GM19025 (cell line): ENCODE results near the gene DNAJA3.

Experiments
- ATAC-seq: cut with Tn5 transposase; IDR thresholded peaks from one replicate; pipeline ENCODE4 v1.9.1; 2021; ENCODE audit warnings: mild to moderate bottlenecking, low read depth, moderate library complexity; ENCODE audit not compliant: unreplicated experiment

Gene DNAJA3

DNA sequence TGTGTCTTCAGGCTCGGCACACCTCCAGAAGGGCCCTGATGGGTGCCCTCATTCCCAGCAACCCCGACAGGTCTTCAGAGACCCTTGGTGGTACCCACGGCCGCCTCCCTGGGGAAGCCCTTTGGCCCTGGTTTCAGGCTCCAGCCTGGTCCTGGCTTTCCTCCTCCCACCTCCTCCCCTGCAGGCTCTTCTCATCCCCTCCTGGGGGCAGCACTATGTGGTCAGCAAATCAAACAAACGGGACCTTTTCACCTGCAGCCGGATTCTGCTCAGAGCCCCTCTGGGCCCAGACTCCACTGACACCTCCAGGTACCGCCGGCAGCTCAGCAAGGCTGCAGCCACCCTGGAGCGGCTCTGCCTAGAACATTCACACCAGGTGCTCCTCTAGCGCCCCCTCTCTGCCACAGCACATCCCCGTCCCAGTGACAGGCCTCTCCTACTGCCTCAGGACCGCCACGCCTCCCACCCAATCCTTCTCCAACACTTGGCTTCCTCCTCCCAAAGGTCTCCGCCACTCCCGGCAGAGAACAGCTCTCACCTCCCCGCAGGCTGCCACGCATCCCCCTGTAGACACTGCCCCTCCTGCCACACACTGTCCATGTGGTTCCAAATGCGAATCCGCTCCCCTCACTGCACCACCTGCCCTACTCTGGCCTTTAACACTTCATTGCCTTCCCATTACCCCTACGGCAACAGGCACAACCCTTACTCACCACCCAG lies 21.3 kb upstream of the DNAJA3 start:
- ATAC-seq, result no peak

DNA sequence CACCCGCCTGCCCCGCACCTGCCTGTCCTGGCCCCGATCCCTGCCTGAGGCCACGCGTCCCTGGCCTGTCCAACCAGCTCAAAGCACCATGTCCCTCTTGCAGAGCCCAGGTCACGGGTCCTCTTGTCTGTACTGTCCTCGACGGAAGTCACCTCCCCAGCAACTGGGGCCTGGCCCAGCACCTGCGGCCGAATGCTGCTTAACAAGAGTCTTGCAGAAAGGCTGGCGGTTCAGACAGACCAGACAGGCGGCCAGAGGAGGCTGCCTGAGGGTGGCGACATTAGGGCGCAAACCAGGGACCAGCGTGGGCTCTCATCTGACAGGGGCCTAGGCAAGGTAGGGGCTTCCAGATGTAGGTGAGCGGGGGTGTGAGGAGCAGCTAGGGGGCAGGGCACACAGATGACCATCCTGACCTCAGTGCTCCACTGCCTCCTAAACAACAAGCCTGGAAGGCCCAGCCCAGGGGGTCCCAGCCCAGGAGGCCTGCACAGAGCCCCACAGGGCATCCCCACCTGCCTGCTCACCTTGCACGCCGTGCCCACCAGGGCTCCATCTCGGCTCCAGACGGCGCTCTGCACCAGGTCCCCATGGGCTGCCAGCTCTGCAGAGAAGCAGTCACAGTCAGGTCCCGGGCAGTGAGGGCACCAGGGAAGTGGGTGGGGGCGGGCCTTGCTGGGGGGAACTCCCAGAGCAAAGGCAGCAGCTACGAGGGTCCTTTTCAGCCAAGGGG lies 20.5 kb upstream of the DNAJA3 start:
- ATAC-seq, result no peak

DNA sequence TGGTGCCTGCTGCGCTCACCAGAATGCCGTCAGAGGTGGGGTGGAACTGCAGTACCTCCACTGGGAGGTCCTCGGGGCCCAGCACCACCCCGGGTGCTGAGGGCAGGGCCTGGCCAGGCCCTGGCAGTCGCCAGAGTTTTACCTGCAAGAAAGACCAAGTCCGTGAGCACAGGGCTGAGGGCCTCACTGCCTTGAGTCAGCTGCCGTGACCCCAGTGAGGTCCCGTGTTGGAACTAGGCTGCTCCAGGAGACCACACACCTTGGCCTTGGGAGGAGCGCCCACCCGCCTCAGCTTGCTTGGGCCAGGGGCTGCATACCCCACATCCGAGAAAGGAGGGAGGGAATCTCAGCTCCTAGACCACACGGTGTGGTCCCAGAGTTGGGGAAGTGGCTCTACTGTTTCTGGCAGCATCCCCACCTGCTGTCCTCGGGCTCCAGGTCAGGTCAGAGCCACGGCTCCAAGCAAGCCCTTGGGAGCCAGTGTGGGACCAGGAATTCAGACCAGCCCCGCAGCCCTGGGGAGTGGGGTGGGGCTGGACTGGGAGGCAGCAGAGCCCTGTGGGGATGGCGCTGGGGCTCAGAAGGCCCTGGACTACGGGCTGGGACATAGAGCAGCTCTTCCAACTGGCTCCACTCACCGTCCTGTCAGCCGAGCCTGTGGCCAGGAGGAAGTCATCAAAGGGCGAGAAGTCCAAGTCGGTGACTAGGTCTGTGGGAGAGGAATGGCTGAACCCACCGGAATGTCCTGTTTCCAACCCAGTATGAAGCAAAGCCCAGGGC lies 17.9 kb upstream of the DNAJA3 start:
- no peak for ATAC-seq

DNA sequence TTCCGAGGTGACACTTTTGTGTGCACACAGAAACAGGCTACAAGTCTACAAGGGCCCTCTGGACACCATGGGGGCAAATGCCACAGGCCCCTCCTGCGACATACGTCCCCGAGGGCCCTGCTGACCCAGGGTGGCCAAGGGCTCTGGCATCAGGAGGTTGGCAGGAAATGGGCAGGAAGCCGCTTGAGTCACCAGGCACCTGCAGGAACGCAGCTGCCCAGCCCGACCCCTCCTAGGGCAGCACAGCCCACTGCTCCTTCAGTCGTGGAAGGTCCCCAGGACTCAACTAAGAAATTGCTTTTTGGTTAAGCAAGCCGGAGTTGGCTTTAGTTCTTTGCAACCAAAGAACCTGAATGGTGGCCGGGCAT lies 17.4 kb upstream of the DNAJA3 start:
- ATAC-seq, result no peak

DNA sequence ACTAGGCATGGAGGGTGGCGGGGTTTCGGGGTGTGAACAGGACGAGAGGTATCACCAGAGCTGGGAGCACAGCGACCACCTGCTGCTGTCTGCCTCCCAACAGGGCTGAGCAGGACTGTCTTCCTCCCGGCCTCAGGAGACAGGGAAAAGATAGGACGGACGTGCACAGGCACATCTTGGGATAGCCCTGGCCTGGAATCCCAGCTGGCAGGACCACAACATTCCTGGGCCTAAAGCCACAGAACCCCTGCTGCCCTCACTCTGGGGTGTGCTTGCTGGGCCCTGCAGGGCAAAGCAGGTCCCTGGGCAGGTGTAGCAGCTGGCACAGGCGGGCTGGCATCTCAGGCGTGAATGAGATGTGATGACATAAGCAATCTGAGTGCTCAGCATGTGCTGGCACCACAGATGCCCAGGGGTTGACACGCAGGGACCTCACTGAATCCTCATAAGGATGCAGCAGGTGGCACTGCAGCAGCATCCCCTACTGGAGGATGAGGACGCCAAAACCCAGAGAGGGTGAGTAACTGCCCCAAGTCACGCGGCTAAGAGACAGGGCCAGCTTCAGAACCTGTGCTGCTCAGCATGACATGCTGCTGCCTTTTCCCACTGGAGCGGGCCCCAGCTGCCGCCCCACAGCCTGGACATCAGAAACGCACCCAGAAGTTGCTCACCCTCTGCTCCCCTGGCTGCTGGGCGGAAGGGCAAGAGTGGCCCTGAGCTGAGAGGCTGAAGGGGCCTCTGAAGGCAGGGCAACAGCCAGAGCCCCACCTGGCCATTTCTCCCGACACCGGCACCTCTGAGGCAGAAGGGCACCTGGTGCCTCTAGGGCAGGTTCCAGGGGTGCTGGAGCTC lies 16.4 kb upstream of the DNAJA3 start:
- no peak for ATAC-seq

DNA sequence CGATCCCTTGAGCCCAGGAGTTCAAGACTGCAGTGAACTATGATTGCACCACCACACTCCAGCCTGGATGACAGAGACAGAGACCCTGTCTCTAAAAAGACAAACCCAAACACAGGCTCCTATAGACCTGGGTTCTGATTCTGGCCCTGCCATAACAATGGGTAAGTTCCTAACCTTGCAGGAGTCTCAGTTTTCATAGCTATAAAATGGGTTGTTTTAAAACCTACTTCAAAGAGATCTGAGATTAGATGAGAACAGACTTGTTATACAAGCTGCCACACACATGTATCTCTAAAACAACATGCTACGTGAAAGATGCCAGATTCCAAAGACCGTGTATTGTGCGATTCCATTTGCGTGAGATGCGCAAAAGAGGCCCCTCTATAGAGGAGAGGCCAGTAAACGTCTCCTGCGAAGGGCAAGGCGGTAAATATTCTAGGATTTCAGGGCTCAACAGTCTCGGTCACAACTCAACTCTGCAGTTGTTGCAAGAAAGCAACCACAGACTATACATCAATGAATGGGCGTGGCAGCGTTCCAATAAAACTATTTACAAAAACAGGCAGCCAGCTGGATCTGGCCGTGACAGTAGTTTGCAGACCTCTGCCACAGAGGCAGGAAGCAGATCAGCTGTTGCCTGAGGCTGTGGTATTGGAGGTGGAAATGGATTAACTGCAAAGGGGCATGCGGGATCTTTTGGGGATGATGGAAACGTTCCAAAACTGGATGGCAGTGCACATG lies 15.2 kb upstream of the DNAJA3 start:
- no peak for ATAC-seq

DNA sequence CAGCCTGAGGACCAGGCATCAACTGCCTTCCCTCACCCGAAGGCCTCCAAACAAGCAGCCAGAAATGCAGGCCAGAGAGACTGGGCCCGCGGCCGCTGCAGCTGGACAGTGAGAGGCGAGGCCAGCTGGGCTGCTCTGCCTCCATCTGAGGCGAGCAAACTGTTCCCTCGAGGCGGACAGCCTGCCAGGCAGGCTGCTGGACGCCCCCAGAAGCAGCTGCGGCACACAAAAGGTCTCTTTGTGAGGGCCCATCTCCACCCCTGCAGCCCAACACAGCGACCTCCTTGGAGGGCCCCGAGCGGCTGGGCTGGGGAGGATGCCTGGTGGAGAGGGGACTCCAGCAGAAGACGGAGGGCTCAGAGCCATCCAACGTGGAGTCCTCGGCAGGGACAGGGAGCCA lies 14.0 kb upstream of the DNAJA3 start:
- ATAC-seq, result no peak

DNA sequence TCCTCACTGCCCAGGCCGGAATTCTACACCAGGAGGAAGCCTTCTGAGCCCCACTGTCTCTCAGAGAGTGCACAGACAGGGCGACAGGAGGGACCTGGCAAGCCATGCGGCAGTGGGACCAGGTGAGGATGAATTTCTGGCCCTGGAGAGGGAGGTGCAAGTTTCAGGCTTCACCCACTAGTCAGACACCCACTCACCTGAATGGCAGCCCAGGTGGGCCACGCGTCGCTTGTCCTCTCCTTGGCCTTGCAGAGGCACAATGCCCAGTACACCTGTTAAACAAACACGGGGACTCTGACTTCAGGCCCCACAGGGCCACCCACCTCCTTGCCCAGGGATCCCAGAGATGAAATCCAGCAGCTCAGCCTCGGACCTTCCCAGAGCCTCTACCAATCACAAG lies 13.5 kb upstream of the DNAJA3 start:
- ATAC-seq, result no peak

DNA sequence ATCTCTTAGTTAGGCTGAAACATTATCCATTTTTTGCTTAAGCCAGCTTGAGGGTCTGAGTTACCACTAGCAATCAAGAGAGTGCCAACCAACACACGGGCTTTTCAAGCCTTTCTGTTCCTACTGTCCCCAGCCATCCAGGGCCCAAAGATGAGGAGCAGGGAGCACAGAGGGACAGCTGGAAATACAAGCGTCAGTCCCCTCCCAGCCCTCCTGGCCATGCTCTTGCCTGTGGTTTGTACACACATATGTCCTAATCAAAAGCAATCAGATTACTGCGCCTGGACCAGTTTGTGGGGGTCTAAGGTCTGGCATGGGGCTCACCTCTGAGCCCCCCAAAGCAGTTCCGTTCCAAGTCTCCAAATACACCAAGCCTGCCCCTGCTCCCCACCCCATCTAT lies 12.8 kb upstream of the DNAJA3 start:
- no peak for ATAC-seq

DNA sequence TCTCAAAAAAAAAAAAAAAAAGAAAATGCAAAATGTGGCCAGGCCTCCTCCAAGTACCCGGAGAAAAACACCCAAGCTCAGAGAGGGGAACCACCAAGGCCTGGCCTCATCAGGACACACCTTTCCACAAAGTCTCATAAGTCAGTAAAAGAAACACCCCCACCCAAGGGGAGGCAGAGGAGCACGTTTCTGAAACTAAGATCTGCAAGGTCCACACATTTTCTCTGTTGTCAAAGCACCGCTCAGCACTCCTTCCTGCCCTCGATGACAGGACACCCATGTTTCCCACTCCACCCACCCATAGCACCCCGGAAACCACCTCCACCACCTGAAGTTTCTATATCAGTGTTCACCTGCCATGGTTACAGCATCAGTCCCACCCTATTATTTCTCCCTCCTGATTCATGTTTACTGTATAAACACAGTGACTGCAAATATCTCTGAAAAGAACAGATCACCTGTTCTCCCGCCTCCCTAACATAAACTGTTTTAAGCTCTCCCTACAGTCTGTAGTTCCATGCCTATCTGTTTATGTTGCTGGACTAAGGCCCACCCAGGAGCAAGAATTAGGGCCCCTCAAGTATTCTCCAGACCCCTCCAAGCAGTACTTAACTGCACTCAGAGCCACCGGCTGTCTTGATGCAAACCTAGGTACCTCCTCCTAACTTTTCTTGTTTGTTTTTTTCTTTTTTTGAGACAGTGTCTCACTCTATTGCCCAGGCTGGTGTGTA lies 11.3 kb upstream of the DNAJA3 start:
- peak; percentile 50 for ATAC-seq

DNA sequence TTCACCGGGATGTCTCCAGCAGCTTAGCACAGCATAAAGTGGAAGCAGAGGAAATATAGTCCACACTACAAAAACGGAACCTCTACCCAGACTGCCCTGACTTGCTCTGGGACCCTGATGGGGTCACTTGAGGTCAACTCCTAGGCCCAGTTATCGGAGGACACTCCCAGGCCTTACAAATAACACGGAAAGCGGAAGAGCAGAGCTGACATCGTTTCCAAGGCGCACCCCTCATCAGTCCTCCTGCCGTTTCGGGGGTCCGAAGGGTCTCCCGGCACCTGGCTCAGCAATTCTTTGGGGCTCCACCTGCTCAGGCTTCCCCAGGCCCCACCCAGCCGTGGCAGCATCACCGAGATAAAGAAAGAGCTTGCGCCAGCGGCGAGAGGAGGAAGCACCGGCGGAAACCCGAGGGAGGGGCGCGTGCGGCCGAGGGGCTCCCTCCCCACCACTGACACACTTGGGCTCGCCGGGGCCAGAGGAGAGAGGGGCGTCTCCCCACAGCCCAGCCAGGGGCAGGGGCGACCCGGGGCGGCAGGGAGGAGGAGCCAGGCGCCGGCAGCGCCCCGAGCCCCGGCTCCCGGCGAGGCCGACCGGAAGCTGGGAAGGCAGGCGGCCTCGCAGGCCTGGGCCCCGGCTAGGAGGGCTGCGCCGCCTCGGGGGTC lies 10.0 kb upstream of the DNAJA3 start:
- ATAC-seq, result peak; percentile 10

DNA sequence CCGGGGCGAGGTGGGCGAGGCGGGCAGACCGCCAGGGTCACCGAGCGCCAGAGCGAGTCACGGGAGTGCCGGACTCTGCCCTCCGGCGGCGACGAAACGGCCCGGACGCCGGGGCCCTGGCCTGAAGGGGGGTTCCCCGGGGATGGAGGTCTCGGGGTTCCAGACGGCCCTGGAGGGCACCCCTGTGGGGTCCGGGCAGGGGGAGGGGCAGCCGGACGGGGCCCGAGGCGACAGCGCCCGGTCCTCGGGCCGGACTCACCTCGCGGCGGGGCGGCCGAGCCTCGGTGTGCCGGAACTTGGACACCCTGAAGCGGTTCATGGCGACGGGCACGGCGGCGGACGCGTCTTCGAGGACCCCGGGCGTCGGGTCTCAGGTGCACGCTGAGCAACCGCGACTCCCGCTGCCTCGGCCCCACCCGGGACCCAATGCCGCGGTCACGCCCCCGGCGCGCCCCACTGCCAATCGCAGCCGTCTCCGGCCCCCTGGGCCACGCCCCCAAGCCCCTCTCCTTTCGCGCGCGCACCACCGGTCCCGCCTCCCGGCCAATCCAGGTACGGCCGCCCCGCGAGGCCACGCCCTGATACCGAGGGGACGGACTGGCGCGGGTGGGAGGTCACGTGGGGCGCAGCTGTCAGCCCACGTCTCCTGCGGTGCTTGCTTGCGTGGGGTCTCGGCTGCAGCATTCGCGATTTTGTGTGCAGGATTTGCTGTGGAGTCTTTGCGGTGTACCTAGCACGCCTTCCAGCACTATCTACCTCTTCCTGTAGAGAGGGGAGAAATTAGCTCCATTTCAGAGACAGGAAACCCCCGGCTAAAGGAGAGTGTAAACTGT lies 9.3 kb upstream of the DNAJA3 start, which contains the start of gene CORO7:
CORO7 (minus strand) TSS at position 397 of the 833 bp plus-strand sequence; CDS start at position 319, 78 bp downstream.
- ATAC-seq, result peak; percentile 62

DNA sequence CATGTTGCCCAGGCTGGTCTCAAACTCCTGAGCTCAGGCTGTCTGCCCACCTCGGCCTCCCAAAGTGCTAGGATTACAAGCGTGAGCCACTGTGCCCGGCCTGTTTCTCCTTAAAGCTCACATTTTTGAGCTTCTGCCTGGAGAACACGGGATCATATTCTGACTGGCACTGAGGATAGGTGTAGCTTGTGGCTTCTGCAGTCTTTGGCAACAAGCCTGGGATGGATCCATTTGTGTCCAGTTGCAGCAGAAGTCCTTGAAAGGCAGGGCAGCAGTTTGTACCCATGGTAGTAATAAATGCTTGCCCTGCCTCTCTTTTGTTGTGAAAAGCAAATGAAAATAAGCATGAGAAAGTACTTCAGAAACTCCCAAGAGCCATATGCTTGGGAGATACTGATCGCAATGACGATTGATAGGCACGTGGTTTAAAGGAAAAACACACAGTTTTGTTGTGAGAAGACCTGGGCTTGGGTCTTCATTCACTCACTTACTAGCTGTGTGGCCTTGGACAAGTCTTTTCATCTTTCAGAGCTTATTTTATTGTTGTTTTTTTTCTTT lies 6.2 kb upstream of the DNAJA3 start:
- ATAC-seq, result no peak

DNA sequence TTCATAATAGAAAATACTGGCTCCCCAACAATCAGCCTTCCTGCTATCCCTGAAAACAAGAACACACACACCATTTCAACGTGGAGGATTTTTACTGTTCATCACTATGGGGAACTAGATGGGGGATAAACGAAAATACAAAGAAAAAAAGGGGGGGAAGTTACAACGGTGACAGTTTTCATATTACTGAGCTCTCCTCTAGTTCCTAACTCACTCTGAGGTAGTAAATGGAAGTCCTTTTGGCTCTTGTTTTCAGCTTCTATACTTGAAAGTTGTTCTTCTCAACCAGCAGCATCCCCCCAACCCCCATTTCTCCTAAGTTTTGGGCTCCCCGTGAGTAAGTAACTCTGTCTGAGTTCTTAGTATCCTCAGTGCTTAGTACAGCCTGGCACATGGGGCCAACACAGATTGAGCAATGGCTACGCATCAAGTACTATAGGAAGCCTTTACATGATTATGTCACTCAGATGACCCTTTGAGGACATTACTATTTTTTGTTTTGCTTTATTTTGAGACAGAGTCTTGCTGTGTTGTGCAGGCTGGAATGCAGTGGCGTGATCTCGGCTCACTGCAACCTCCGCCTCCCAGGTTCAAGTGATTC lies 5.1 kb upstream of the DNAJA3 start:
- no peak for ATAC-seq

DNA sequence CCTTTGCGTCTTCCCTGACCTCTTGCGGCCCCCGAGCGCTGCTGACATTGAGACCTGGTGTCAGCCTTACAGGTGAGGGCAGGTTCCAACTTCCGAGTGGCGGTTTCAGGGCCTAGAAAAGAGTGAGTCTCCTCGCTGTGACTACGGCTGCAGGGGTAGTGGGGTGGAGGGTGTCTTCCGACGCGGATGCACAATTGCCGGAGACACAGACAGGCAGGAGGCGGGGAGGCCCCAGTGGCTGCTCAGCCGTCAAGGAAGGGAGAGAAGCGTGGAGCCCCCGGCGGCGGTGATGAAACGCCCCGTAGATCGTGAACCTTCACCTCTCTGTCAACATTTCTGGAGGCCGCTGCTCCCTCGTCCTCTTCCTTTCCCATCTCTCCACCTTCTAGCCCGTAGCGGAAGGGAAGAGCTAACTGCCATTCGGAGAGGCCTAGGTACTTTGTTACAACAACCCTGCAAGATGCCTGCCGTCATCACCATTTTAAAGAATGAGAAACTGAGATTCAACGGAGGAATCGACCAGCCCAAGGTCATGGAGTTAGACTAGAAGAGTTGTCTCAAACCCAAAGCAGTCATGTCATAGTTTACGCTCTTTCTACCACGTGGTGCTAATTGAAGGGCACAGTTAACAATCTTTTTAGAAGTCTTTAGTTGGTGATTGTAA lies 485 bp downstream of the DNAJA3 start:
- peak; percentile 25 for ATAC-seq

DNA sequence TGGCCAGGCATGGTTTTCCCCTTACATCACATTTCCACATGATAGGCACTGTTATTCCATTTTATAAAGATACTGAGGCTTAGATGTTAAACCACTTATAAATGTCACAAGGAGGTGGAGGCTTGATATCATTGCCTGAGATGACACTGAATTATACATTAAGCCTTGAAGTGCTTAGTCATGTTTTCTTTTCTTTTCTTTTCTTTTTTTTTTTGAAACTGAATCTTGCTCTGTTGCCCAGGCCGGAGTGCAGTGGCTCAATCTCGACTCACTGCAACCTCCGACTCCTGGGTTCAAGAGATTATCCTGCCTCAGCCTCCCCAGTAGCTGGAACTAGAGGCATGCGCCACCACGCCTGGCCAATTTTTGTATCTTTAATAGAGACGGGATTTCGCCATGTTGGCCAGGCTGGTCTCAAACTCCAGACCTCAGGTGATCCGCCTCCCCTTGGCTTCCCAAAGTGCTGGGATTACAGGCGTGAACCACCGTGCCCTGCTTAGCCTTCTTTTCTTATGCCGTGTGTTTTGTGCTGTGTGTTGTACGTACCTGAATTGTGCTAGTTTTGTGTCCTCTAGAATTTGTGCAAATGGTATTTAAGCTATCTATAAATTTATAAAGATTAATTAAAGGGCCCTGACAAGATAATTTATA lies 1.2 kb downstream of the DNAJA3 start:
- no peak for ATAC-seq
